GM12878 (cell line): ENCODE data around the gene MYO3B. TPM values are rescaled to one million over a fixed set of nuclear protein-coding genes. Genes with fewer than 3 reads are reported as not detected.

Experiments used
- CBX3 ChIP-seq: fragments of 200-600 bp; sonication (generic); IDR thresholded peaks from 2 replicates; pipeline ENCODE4 v1.6.1; 2016; ENCODE audit warnings: low read depth, borderline replicate concordance
- HDAC2 ChIP-seq: fragments of 200-600 bp; sonication (generic); IDR thresholded peaks from 2 replicates; pipeline ENCODE4 v1.6.1; 2017
- MXI1 ChIP-seq: fragments of 150-350 bp; IDR thresholded peaks from 2 replicates; pipeline ENCODE4 v1.6.1; 2011; ENCODE audit warnings: low read depth, mild to moderate bottlenecking, inconsistent platforms, low read length, improper control_type of control experiment
- NFXL1 ChIP-seq: fragments of 450-650 bp; IDR thresholded peaks from 2 replicates; pipeline ENCODE4 v1.6.1; 2017; ENCODE audit warnings: antibody characterized with exemption, mild to moderate bottlenecking, borderline replicate concordance
- STAT1 ChIP-seq: fragments of 450-650 bp; conservative IDR thresholded peaks from 2 replicates; pipeline ENCODE4 v1.6.1; 2014; ENCODE audit warnings: antibody characterized with exemption, mild to moderate bottlenecking
- STAT3 ChIP-seq: IDR thresholded peaks from 2 replicates; pipeline ENCODE4 v1.6.1; 2011; ENCODE audit warnings: low read depth, low read length, improper control_type of control experiment
- TBL1XR1 ChIP-seq: IDR thresholded peaks from 2 replicates; pipeline ENCODE4 v1.6.1; 2012; ENCODE audit warnings: low read depth, low read length, improper control_type of control experiment
- polyA plus RNA-seq, 11 experiments: library from polyadenylated mRNA; depleted of rRNA in 4 of 11; unstranded in 6 of 11; stranded (reverse) in 5 of 11; fragments of >200 nt; fragmentation: Nextera tagmentation in 4 of 11; fragmentation: Illumina TruSeq in 1 of 11; extraction: Ambion mirVana in 4 of 11; extraction: Trizol in 1 of 11; gene quantifications; 1 replicate in 1 of 11; 2 replicates in 10 of 11; pipeline versions ENCODE4 v1.2.1 to v1.2.3, GENCODE V29; 2011 to 2016; ENCODE audit warnings: inconsistent platforms in 2 of 11, missing spikeins in 2 of 11, low read depth in 1 of 11
- total RNA-seq, 4 experiments: library from RNA; depleted of rRNA in 3 of 4; stranded (reverse); fragments of >200 nt in 3 of 4; fragmentation: Illumina TruSeq in 1 of 4; extraction: Trizol in 1 of 4; gene quantifications; 2 replicates each; pipeline versions ENCODE4 v1.2.1 to v1.2.3, GENCODE V29; 2013 to 2021
- TF ChIP-seq, protein P1 (sequence below): IDR thresholded peaks from 2 replicates; pipeline ENCODE4 v1.6.1; 2011; ENCODE audit warnings: borderline replicate concordance, low read depth, mild to moderate bottlenecking, moderate library complexity, mixed read lengths, low read length; ENCODE audit not compliant: insufficient read depth; ENCODE audit errors: extremely low read length
- TF ChIP-seq, protein P2 (sequence below): IDR thresholded peaks from 2 replicates; pipeline ENCODE4 v1.6.1; 2011; ENCODE audit warnings: low read depth, low read length, improper control_type of control experiment, borderline replicate concordance
- TF ChIP-seq, protein P3 (sequence below): fragments of 450-650 bp; IDR thresholded peaks from 2 replicates; pipeline ENCODE4 v1.6.1; 2014; ENCODE audit warnings: mild to moderate bottlenecking

The MYO3B gene
- total and polyA plus RNA-seq, 10 of the 15 experiments (the other 5 are each of a cell fraction or from before 2014, with no cell fraction given), result 1.1 to 7.1 (median 2.1) TPM

DNA sequence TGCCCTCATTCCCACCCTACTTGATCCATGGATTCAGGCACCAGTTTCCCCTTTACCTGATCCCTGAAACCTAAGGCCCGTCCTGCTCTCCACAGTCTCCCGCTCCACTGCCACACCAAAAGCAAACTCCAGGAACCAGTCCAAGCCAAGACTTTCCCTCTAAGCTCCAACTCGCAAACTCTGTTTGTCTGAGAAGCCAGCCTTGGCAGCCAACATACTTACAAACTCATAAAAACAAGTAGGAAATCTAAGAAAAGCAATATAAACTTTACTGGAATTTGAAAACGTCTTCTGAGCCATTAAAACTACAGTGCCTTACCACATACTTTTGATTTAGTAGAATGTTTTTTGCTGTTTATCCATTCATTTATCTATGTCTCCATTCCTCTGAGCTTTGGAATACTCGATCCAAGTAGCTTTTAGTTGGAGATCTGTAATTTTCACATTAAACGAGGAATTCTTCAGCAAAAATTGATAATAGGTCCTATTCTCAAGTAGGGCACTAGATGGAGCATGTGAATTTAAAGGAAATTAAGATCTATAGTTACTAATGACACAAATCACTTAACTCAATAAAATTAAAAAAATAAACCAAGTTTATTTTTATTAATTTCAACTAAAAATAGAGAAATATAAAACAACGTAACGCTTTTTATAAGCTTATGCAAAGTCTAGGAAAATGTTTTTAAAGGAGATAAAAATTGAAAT is 199.7 kb downstream of the MYO3B start (continued):
- TF ChIP-seq, protein P1, sequence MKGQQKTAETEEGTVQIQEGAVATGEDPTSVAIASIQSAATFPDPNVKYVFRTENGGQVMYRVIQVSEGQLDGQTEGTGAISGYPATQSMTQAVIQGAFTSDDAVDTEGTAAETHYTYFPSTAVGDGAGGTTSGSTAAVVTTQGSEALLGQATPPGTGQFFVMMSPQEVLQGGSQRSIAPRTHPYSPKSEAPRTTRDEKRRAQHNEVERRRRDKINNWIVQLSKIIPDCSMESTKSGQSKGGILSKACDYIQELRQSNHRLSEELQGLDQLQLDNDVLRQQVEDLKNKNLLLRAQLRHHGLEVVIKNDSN, result no peak
- TF ChIP-seq NFXL1 (no peak), TBL1XR1 (no peak), CBX3 (no peak), STAT3 (no peak), MXI1 (no peak), HDAC2 (no peak), STAT1 (no peak)
- TF ChIP-seq, protein P2, sequence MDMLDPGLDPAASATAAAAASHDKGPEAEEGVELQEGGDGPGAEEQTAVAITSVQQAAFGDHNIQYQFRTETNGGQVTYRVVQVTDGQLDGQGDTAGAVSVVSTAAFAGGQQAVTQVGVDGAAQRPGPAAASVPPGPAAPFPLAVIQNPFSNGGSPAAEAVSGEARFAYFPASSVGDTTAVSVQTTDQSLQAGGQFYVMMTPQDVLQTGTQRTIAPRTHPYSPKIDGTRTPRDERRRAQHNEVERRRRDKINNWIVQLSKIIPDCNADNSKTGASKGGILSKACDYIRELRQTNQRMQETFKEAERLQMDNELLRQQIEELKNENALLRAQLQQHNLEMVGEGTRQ, result no peak
- TF ChIP-seq, protein P3, sequence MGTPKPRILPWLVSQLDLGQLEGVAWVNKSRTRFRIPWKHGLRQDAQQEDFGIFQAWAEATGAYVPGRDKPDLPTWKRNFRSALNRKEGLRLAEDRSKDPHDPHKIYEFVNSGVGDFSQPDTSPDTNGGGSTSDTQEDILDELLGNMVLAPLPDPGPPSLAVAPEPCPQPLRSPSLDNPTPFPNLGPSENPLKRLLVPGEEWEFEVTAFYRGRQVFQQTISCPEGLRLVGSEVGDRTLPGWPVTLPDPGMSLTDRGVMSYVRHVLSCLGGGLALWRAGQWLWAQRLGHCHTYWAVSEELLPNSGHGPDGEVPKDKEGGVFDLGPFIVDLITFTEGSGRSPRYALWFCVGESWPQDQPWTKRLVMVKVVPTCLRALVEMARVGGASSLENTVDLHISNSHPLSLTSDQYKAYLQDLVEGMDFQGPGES, result no peak
